CD4-positive, alpha-beta T cell (primary cell): Measurements from ENCODE around the gene ADAMTS5. TPM values are rescaled to one million over a fixed set of nuclear protein-coding genes. Genes with fewer than 3 reads are reported as not detected.

Experiments
- ATAC-seq: fragments of 200-7000 bp; cut with Tn5 transposase; one replicate; pipeline ENCODE4 v1.10.0; 2022; ENCODE audit warnings: mild to moderate bottlenecking; ENCODE audit not compliant: poor library complexity
- CTCF ChIA-PET: fragments of 350-600 bp; sonication (Branson Sonifier 250); formaldehyde crosslinking; loops from one replicate; lab custom pipeline; 2021; ENCODE audit warnings: antibody characterized with exemption, inconsistent platforms; lab: Charles Lee
- POLR2A ChIA-PET: fragments of 350-600 bp; sonication (Branson Sonifier 250); formaldehyde crosslinking; loops from one replicate; lab custom pipeline; 2021; ENCODE audit warnings: antibody characterized with exemption, inconsistent platforms; lab: Charles Lee
- DNase-seq, 14 experiments: peaks; one replicate each; pipeline ENCODE4 v3.0.0-alpha.2; 2013 to 2020; ENCODE audit warnings: mixed read lengths in 2 of 14
- H3K27ac ChIP-seq, 2 donors: one replicate each; pipeline versions ENCODE4 v1.5.1 to v1.7.0; 2013; ENCODE audit warnings: low read length in 2 of 2, low read depth in 1 of 2, mild to moderate bottlenecking in 1 of 2
- H3K27me3 ChIP-seq, 2 experiments: 1 replicate in 1 of 2; 2 replicates in 1 of 2; pipeline versions ENCODE4 v1.6.1 to v1.7.0; 2013; ENCODE audit warnings: low read length in 2 of 2, control low read depth in 1 of 2, mild to moderate bottlenecking in 1 of 2, moderate library complexity in 1 of 2; ENCODE audit not compliant: insufficient read depth in 2 of 2, control insufficient read depth in 1 of 2
- H3K36me3 ChIP-seq: one replicate; pipeline ENCODE4 v1.6.1; 2013; ENCODE audit warnings: low read length, control low read depth; ENCODE audit not compliant: insufficient read depth
- H3K4me1 ChIP-seq: one replicate; pipeline ENCODE4 v1.6.1; 2013; ENCODE audit warnings: low read length, control low read depth; ENCODE audit not compliant: insufficient read depth
- H3K4me3 ChIP-seq: one replicate; pipeline ENCODE4 v1.5.1; 2013; ENCODE audit warnings: mild to moderate bottlenecking, low read length, moderate library complexity
- H3K9me3 ChIP-seq, 2 experiments: 1 replicate in 1 of 2; 2 replicates in 1 of 2; pipeline versions ENCODE4 v1.6.1 to v1.7.0; 2013; ENCODE audit warnings: low read length in 2 of 2, mild to moderate bottlenecking in 2 of 2, control low read depth in 1 of 2, moderate library complexity in 1 of 2; ENCODE audit not compliant: control insufficient read depth in 1 of 2, insufficient read depth in 1 of 2
- H3K27ac Mint-ChIP-seq: one replicate; pipeline ENCODE4 v1.8.0; 2020; ENCODE audit warnings: mixed read lengths
- H3K27me3 Mint-ChIP-seq: one replicate; pipeline ENCODE4 v1.8.0; 2021; ENCODE audit warnings: mixed read lengths
- H3K36me3 Mint-ChIP-seq: one replicate; pipeline ENCODE4 v1.8.0; 2021; ENCODE audit warnings: low read depth, mixed read lengths
- H3K4me1 Mint-ChIP-seq: one replicate; pipeline ENCODE4 v1.8.0; 2021; ENCODE audit warnings: low read depth, mixed read lengths
- H3K4me3 Mint-ChIP-seq: one replicate; pipeline ENCODE4 v1.8.0; 2020; ENCODE audit warnings: mild to moderate bottlenecking, mixed read lengths
- H3K9me3 Mint-ChIP-seq: one replicate; pipeline ENCODE4 v1.8.0; 2020; ENCODE audit warnings: mixed read lengths
- CTCF ChIP-seq: fragments of 200-600 bp; IDR thresholded peaks from one replicate; pipeline ENCODE4 v1.8.0; 2022; ENCODE audit warnings: antibody characterized with exemption, mild to moderate bottlenecking
- intact Hi-C, 2 experiments: fragments of 100-400 bp; cut with DNase I in 1 of 2; cut with micrococcal nuclease in 1 of 2; formaldehyde crosslinking; loops; one replicate each; pipeline versions ENCODE4 v1.15.1 to v1.9.0; 2023 to 2025; cut with DNase I, micrococcal nuclease
- total RNA-seq, 174 experiments: library from RNA in 2 of 174; stranded (reverse) in 2 of 174; gene quantifications; one replicate each; pipeline ENCODE4 v1.2.3 and lab custom pipeline; 2021 to 2026

ADAMTS5 gene
- total RNA-seq, 2 experiments from 2014 or later, result not detected

- Histone ChIP-seq H3K4me1 (no peaks in the 10 kb centered on the region), H3K9me3 (no peaks in the 10 kb centered on the region), H3K27ac (no peak overlapping the region), H3K27me3 (no peaks in the 10 kb centered on the region), H3K4me3 (no peak overlapping the region), H3K36me3 (no peaks in the 10 kb centered on the region)
- intact Hi-C loops, result no loop called here
- no peak for DNase-seq
- CTCF ChIA-PET, result no interaction called here
- Mint-ChIP-seq H3K27me3 (peaks cover 2% of the 10 kb centered on the region), H3K27ac (no peak overlapping the region), H3K36me3 (no peaks in the 10 kb centered on the region), H3K4me1 (no peaks in the 10 kb centered on the region), H3K4me3 (no peak overlapping the region), H3K9me3 (no peaks in the 10 kb centered on the region)
- ATAC-seq, result no peak
- TF ChIP-seq CTCF, result no peak
- POLR2A ChIA-PET, result no interaction called here
Observed at GRCh38 chr21:26941421-26941820, 25.5 kb downstream of the ADAMTS5 start.

- Histone ChIP-seq H3K27me3 (no peaks in the 10 kb centered on the region), H3K9me3 (no peaks in the 10 kb centered on the region), H3K27ac (no peak overlapping the region), H3K4me3 (no peak overlapping the region), H3K36me3 (no peaks in the 10 kb centered on the region), H3K4me1 (no peaks in the 10 kb centered on the region)
- Mint-ChIP-seq H3K4me1 (no peaks in the 10 kb centered on the region), H3K27me3 (no peaks in the 10 kb centered on the region), H3K9me3 (no peaks in the 10 kb centered on the region), H3K36me3 (no peaks in the 10 kb centered on the region), H3K4me3 (no peak overlapping the region), H3K27ac (no peak overlapping the region)
- ATAC-seq, result no peak
- POLR2A ChIA-PET, result no interaction called here
- intact Hi-C loops, result no loop called here
- DNase-seq, result no peak
- TF ChIP-seq CTCF, result no peak
- CTCF ChIA-PET, result no interaction called here
Observed at GRCh38 chr21:26939601-26940111, 27.2 kb downstream of the ADAMTS5 start.

GRCh38 chr21:26936641-26937040 lies 30.2 kb downstream of the ADAMTS5 start:
- Mint-ChIP-seq H3K9me3 (no peaks in the 10 kb centered on the region), H3K27me3 (peaks cover 5% of the 10 kb centered on the region), H3K27ac (no peak overlapping the region), H3K36me3 (no peaks in the 10 kb centered on the region), H3K4me3 (no peak overlapping the region), H3K4me1 (no peaks in the 10 kb centered on the region)
- Histone ChIP-seq H3K27ac (no peak overlapping the region), H3K4me1 (no peaks in the 10 kb centered on the region), H3K4me3 (no peak overlapping the region), H3K9me3 (no peaks in the 10 kb centered on the region), H3K27me3 (no peaks in the 10 kb centered on the region), H3K36me3 (no peaks in the 10 kb centered on the region)
- ChIA-PET POLR2A (no interaction called here), CTCF (no interaction called here)
- TF ChIP-seq CTCF, result no peak
- intact Hi-C loops, result no loop called here
- DNase-seq (no peak), ATAC-seq (no peak)
